Activated naive CD4-positive, alpha-beta T cell treated with anti-CD3 and anti-CD28 coated beads, Interleukin-2, amount 50 U/mL, for 16 hours (primary cell): ENCODE results near the gene CCDC32.

Experiments used
- DNase-seq: peaks from one replicate; pipeline ENCODE4 v3.0.0-alpha.2; 2020

The CCDC32 gene

GRCh38 chr15:40565333-40566238, 744 bp upstream of the CCDC32 start:
- DNase-seq, result no peak

DNA sequence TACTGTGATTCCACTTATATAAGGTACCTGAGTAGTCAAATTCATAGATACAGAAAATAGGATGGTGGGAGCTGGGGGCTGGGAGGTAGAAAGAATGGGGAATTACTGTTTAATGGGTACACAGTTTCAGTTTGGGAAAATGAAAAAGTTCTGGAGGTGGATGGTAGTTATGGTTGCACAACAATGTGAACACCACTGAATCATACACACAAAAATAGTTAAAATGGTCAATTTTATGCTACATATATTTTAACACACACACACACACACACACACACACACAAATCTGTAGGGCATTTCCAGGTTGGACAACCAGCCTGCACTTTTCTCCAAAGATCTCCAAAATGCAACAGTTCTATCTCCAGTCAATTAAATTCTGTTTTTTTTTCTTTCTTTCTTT, 1.4 kb downstream of the CCDC32 start:
- DNase-seq, result no peak

DNA sequence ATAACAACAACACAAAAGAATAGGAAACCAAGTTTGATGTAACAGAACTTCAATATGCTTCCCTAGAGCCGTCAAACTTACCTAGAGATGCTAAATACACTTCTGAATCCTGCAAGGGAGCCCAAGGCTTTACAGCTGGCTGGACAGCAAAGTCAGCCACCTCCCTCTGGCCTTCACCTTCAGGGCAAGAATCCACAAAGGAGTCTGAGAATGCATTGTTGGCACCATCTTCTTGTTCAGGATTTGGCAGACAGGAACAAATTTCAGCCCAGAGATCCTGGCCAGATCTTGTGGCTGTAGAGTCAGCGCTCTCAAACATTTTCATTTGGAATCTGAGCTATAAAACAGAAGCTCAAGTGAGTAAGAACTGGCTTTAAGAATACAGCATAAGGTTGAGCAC, 2.2 kb downstream of the CCDC32 start:
- DNase-seq, result no peak

- no peak for DNase-seq
Measured at GRCh38 chr15:40558952-40559742, 5.7 kb downstream of the CCDC32 start.

GRCh38 chr15:40555876-40556275, 9.0 kb downstream of the CCDC32 start:
- DNase-seq, result no peak

DNA sequence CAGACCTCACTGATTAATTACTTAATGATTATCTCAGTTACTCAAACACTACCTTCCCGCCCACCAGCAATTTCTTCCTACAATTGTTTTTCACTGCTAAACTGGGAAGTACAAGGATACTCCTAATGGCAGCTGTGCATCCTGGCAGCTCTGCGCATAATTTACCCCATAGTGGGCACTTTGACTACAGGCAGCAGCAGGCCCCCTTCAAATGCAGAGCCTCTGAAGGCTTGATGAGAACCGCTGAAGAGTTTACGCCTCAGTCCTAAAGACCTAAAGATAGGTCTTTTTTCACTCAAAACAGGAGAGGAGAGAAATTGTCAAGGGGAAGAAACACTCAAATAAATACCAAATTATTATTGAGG, 10.7 kb downstream of the CCDC32 start:
- DNase-seq, result no peak

DNA sequence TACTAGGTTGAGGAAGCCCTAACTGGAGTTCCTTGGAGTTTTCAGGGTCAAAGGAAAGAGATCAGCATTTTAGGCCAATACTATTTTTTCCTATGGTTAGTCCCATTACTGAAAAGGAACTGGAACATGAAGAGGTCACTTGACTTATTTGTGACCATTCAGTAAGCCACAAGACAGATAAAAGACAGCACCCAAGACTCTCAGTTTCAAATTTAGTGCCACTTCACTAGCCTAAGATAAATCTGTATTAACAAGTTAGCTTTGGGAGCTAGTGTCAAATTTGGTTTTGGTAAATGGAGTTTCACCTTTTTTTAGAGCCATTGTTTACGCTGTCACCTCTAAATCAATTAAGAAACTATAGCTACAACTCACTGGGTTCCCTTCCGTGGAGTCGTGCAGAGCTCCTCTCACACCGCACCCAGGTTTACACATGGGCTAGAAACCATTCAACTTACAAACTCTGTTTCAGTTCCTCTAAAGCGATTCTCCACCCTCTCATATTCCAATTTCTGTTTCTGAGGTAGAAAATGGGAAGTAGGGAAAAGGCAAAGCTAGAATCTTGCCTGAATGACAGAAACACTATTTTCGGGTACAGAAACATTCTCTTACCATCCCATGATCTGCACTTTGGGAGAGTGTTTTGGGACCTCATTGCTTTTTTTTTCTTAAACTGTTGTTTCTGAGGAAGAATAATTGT, 14.4 kb downstream of the CCDC32 start:
- no peak for DNase-seq

GRCh38 chr15:40549894-40550293, 14.9 kb downstream of the CCDC32 start:
- no peak for DNase-seq

DNA sequence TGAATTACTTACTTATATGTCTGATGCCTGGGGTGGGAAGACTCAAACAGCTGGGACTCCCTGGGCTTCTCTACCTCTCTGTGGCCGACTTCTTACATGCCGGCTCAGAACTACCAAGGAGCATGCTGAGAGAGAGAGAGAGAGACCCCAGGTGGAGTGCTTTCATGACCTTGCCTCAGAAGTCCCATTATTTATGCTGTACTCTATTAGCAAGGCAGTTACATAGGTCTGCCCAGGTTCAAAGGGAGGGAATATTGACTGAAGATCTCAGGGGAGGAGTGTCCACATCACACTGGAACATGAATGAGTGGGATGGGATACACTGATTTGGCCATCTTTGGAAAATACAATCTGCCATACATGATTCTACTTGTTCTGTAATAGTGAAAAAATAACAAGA, 16.2 kb downstream of the CCDC32 start:
- DNase-seq, result no peak

DNA sequence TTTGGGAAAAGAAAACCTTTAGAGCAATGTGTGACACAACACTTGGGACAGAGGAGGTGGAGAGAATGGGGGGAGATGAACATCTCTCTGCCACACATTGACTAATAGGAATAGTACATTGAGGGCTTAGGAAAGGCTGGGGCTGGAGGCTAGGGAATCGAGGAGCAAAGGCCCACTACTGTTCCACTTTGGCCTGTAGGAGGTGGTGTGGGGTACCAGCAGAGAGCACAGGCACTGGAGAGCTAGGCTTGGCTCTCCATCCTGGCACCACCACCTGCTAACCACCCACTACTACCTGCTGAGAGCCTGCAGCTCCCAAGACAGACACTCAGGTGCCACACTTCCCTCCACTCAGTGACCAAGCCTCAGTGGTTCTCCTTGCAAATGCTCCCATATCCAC, 19.4 kb downstream of the CCDC32 start:
- no peak for DNase-seq

GRCh38 chr15:40543631-40544294, 21.1 kb downstream of the CCDC32 start:
- DNase-seq, result no peak

- no peak for DNase-seq
Measured at GRCh38 chr15:40543082-40543481, 21.8 kb downstream of the CCDC32 start.

- no peak for DNase-seq
Measured at GRCh38 chr15:40538976-40539375, 25.9 kb downstream of the CCDC32 start.

DNA sequence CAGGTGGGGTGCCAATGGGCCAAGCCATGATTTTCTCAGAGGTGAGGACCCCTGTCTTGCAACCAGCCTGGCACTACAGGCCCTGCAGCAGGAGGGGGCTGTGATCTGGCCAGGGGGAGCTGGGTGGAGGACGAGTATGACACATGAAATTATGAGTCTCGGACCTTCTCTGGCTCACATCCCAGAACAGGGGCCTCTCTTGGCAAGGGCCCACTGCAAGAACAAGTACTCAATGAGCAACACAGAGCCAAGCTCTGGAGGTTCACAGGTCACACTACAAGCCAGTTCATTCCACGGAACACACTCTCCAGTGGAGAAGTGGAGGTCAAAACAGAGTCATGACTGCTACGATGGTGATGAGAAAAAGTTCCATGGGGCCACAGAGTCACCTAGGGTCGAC, 28.3 kb downstream of the CCDC32 start:
- DNase-seq, result no peak

DNA sequence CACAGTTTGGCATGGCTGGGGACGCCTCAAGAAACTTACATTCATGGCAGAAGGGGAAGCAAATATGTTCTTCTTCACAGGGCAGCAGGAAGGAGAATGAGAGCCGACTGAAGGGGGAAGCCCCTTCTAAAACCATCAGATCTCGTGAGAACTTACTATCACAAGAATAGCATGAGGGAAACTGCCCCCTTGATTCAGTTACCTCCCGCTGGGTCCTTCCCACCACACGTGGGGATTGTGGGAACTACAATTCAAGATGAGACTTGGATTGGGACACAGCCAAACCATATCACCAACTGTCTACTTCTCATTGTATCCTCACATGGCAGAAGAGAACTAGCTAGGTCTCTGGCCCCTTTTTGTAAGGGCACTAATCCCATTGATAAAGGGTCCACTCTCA, 30.5 kb downstream of the CCDC32 start:
- DNase-seq, result no peak

DNA sequence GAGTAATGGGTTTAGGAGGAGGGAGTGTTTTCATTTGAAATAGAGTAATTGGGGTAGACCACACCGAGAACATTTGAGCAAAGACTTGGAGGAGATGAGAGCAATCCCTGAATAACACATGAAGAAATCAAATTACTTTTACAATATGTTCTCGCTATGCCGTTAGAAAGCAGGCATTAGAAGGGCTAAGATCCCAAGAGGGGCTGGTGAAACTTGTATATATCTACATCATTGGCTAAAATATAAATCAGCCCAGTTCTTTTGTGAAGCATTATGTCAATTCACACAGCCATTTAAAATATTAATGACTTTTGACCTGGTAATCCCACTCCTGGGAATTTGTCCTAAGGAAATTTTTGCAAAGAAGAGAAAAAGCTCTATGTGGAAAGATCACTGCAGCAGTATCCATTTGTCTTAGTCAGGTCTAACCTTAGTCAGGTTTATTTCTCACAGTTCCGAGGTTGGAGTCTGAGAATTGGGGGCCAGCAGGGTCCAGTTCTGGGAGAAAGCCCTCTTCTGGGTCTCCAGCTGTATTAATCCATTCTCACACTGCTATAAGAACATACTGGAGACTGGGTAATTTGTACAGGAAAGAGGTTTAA, 31.0 kb downstream of the CCDC32 start:
- no peak for DNase-seq

GRCh38 chr15:40528801-40529200, 36.0 kb downstream of the CCDC32 start:
- DNase-seq, result no peak

DNA sequence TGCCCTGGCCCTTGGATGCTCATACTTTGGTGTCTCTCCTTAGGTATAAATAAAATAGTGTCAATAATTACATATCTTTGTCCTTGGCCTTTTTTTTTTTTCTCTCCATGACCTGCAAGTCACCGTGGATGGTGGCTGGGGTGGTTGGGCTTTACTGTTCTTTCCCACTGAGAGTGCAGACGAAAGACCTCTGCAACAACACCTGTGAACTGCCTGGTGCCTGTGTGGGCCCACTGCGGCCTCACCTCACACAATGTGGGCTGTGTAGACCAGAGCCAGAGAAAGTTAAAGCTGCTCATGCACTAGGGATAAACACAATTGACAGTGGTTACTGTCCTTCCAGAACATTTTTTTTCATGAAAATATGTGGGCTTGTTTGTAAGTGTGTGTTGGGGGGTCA, 39.0 kb downstream of the CCDC32 start:
- no peak for DNase-seq

GRCh38 chr15:40523611-40524010, 41.2 kb downstream of the CCDC32 start:
- no peak for DNase-seq

- DNase-seq, result no peak
Measured at GRCh38 chr15:40516322-40516721, 48.5 kb downstream of the CCDC32 start.

DNA sequence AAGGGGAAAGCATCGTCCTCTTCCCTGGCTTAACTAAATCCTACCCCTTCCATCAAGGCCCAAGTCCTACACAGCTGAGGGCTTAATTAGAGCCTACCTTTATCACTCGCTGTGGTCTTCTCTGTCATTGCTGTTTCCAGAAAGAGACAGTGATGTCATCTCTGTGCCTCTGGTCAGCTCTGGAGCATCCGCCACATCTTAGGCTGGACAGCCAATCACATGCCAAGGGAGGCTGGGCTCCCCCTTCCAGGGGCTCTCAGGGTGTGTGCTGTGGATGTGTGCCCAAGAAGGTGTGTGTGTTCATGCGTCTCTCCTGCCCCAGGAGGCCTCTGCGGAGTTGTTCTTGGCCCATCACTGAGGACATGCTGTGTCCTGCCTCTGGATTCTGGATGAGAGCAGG, 51.2 kb downstream of the CCDC32 start:
- no peak for DNase-seq

DNA sequence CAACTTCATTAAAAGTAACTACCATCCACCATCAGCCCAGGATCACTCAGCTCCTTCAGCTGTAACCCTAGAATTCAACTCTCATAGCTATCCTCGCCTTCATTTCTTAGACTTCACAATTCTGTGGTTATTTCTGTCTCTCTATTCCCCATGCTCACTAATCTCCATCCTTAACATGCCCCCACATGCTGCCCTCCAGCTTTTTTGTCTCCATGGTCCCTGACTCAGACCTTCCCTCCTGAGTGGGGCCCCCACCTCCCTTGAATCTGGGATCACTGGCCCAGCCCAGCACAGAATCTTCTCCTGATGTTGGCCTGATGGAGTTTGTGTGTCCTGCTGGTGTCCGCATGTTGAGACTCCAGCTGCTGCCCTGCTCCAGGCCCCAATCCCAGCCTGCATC, 52.4 kb downstream of the CCDC32 start:
- no peak for DNase-seq
